Measurements from ENCODE around the gene NEURL1. TPM values are rescaled to one million over a fixed set of nuclear protein-coding genes. Genes with fewer than 3 reads are reported as not detected.
"Not testable (repeated sequence)": the region's sequence is repeated elsewhere in the genome, so short reads cannot be mapped to it uniquely, and the experiment has no call there.

Gene NEURL1
- total and polyA plus RNA-seq, 2 experiments from 2014 or later, result 2.3 to 4.6 TPM

- no peak overlapping the region for H3K4me3 ChIP-seq
- H3K9me3 ChIP-seq (ENCODE audit: low read depth), result no peaks in the 10 kb centered on the region
- no peaks in the 10 kb centered on the region for H4K20me1 ChIP-seq (ENCODE audit: insufficient read depth, poor library complexity, severe bottlenecking)
- TF ChIP-seq, protein P1, sequence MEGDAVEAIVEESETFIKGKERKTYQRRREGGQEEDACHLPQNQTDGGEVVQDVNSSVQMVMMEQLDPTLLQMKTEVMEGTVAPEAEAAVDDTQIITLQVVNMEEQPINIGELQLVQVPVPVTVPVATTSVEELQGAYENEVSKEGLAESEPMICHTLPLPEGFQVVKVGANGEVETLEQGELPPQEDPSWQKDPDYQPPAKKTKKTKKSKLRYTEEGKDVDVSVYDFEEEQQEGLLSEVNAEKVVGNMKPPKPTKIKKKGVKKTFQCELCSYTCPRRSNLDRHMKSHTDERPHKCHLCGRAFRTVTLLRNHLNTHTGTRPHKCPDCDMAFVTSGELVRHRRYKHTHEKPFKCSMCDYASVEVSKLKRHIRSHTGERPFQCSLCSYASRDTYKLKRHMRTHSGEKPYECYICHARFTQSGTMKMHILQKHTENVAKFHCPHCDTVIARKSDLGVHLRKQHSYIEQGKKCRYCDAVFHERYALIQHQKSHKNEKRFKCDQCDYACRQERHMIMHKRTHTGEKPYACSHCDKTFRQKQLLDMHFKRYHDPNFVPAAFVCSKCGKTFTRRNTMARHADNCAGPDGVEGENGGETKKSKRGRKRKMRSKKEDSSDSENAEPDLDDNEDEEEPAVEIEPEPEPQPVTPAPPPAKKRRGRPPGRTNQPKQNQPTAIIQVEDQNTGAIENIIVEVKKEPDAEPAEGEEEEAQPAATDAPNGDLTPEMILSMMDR (IDR thresholded peaks at IDR 0.05; ENCODE audit: poor library complexity), result peak; percentile 49
- no peak for TF ChIP-seq EZH2 (IDR thresholded peaks at IDR 0.05; ENCODE audit: borderline replicate concordance)
- H3K27ac ChIP-seq, result no peak overlapping the region
- 64% methylated on average over 12 of the region's 12 CpGs for WGBS (ENCODE audit: low lambda C conversion rate, missing lambda C conversion rate)
- no peak overlapping the region for H3K4me2 ChIP-seq
- H2AFZ ChIP-seq, result no peak overlapping the region
- H3K4me1 ChIP-seq (ENCODE audit: insufficient read depth), result no peaks in the 10 kb centered on the region
- H3K27me3 ChIP-seq, result no peaks in the 10 kb centered on the region
- no peaks in the 10 kb centered on the region for H3K36me3 ChIP-seq (replicated peaks; ENCODE audit: insufficient read depth, low read depth)
- DNase-seq (ENCODE audit: low spot score), result peak; percentile 74
- H3K79me2 ChIP-seq, result no peaks in the 10 kb centered on the region
- no peaks in the 10 kb centered on the region for H3K9me2 ChIP-seq (replicated peaks; ENCODE audit: insufficient read depth)
Measured at GRCh38 chr10:103481974-103482531, 11.5 kb upstream of the NEURL1 start.

- H3K27ac ChIP-seq; DNase-seq (ENCODE audit: low spot score); H3K27me3 ChIP-seq; H3K4me2 ChIP-seq; H3K79me2 ChIP-seq; H3K4me1 ChIP-seq (ENCODE audit: insufficient read depth); H4K20me1 ChIP-seq (ENCODE audit: insufficient read depth, poor library complexity, severe bottlenecking); H2AFZ ChIP-seq; H3K9me3 ChIP-seq (ENCODE audit: low read depth); H3K4me3 ChIP-seq; H3K36me3 ChIP-seq (replicated peaks; ENCODE audit: insufficient read depth, low read depth); H3K9me2 ChIP-seq (replicated peaks; ENCODE audit: insufficient read depth): not testable (repeated sequence)
- 91% methylated on average over 8 of the region's 8 CpGs for WGBS (ENCODE audit: low lambda C conversion rate, missing lambda C conversion rate)
Measured at GRCh38 chr10:103486635-103487409, 6.7 kb upstream of the NEURL1 start.

- no peak overlapping the region for H3K4me2 ChIP-seq
- H4K20me1 ChIP-seq (ENCODE audit: insufficient read depth, poor library complexity, severe bottlenecking), result no peaks in the 10 kb centered on the region
- H3K27ac ChIP-seq, result no peak overlapping the region
- no peaks in the 10 kb centered on the region for H3K27me3 ChIP-seq
- H3K9me3 ChIP-seq (ENCODE audit: low read depth), result no peaks in the 10 kb centered on the region
- TF ChIP-seq EZH2 (IDR thresholded peaks at IDR 0.05; ENCODE audit: borderline replicate concordance) (no peak), EZH2phosphoT487 (IDR thresholded peaks at IDR 0.05; ENCODE audit: low read depth, severe bottlenecking, unreplicated experiment) (no peak)
- TF ChIP-seq, protein P1 (IDR thresholded peaks at IDR 0.05; ENCODE audit: poor library complexity), result no peak
- no peak overlapping the region for H3K4me3 ChIP-seq
- H3K9me2 ChIP-seq (replicated peaks; ENCODE audit: insufficient read depth), result no peaks in the 10 kb centered on the region
- peaks cover 11% of the 10 kb centered on the region for H3K4me1 ChIP-seq (ENCODE audit: insufficient read depth)
- H3K79me2 ChIP-seq, result no peaks in the 10 kb centered on the region
- DNase-seq (ENCODE audit: low spot score), result no peak
- H2AFZ ChIP-seq, result no peak overlapping the region
- no peaks in the 10 kb centered on the region for H3K36me3 ChIP-seq (replicated peaks; ENCODE audit: insufficient read depth, low read depth)
- 81% methylated on average over 2 of the region's 2 CpGs for WGBS (ENCODE audit: low lambda C conversion rate, missing lambda C conversion rate)
Measured at GRCh38 chr10:103487410-103487708, 6.1 kb upstream of the NEURL1 start.

- 100% methylated on average over 1 of the region's 1 CpG for WGBS (ENCODE audit: low lambda C conversion rate, missing lambda C conversion rate)
- Histone ChIP-seq H3K4me3 (no peak overlapping the region), H3K27ac (no peak overlapping the region), H2AFZ (no peak overlapping the region), H3K9me2 (replicated peaks; ENCODE audit: insufficient read depth) (no peaks in the 10 kb centered on the region), H3K36me3 (replicated peaks; ENCODE audit: insufficient read depth, low read depth) (no peaks in the 10 kb centered on the region), H3K79me2 (no peaks in the 10 kb centered on the region), H3K9me3 (ENCODE audit: low read depth) (no peaks in the 10 kb centered on the region), H3K4me2 (no peak overlapping the region), H3K27me3 (peaks cover 17% of the 10 kb centered on the region), H4K20me1 (ENCODE audit: insufficient read depth, poor library complexity, severe bottlenecking) (no peaks in the 10 kb centered on the region), H3K4me1 (ENCODE audit: insufficient read depth) (peaks cover 21% of the 10 kb centered on the region)
- TF ChIP-seq EZH2phosphoT487 (IDR thresholded peaks at IDR 0.05; ENCODE audit: low read depth, severe bottlenecking, unreplicated experiment) (no peak), EZH2 (IDR thresholded peaks at IDR 0.05; ENCODE audit: borderline replicate concordance) (no peak)
- TF ChIP-seq, protein P1 (IDR thresholded peaks at IDR 0.05; ENCODE audit: poor library complexity), result no peak
- no peak for DNase-seq (ENCODE audit: low spot score)
Measured at GRCh38 chr10:103490986-103491314, 2.6 kb upstream of the NEURL1 start.

Data from hepatocyte (in vitro differentiated cells).